Activated CD8-positive, alpha-beta memory T cell treated with anti-CD3 and anti-CD28 coated beads, Interleukin-2, amount 50 U/mL, for 48 hours (primary cell): ENCODE results near the gene NR2F1.

Experiments used
- DNase-seq: peaks from one replicate; pipeline ENCODE4 v3.0.0-alpha.2; 2020

The NR2F1 gene

DNA sequence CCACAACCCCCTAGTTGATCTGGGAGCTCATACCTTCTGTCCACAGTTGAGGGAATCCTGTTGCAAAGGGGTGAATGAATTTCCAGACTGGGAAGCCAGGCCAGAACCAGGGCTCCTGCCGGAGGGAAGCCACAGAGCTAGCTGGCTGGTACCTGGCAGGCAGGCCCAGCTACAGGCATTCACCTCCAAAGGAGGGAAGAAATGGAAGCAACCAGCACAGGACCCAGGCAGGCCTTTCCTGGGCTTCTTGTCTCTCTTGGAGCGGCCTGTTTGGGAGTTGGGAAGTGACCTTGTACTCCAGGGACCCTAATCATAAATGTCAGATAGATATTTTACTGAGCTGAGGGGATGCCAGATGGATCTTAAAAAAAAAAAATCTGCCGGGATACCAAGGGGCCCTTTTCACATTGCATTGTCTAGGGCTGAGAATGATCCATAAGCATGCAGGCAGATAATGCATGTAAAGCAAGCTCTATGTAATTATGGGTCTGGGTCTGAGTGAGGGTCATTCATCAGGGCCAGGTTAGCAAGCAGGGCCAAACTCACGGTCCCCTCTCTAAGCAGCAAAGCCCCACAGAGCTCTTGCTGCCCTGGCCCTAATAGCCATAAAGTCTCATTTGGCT lies 8.4 kb downstream of the NR2F1 start:
- DNase-seq = no peak

- DNase-seq = no peak
Measured at GRCh38 chr5:93592883-93593282, 9.9 kb downstream of the NR2F1 start.

DNA sequence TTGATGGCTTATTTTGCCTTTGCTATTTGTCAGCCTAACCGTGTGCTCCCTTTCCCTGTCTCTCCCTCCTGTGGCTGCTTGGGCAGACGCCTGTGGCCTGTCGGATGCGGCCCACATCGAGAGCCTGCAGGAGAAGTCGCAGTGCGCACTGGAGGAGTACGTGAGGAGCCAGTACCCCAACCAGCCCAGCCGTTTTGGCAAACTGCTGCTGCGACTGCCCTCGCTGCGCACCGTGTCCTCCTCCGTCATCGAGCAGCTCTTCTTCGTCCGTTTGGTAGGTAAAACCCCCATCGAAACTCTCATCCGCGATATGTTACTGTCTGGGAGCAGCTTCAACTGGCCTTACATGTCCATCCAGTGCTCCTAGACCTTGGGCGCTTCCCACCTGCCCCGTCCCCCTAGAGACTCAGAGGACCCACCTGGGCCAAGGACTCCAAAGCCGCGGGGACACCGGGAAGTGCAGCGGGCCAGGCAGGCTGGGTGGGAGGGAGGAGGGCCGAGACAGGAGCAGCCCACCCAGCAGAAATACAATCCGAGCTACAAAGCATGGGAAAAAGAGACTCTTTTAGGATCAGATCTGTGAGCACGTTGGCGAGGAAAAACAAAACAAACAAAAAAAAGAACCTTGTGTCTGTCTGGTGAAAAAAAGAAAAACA lies 10.6 kb downstream of the NR2F1 start:
- no peak for DNase-seq

DNA sequence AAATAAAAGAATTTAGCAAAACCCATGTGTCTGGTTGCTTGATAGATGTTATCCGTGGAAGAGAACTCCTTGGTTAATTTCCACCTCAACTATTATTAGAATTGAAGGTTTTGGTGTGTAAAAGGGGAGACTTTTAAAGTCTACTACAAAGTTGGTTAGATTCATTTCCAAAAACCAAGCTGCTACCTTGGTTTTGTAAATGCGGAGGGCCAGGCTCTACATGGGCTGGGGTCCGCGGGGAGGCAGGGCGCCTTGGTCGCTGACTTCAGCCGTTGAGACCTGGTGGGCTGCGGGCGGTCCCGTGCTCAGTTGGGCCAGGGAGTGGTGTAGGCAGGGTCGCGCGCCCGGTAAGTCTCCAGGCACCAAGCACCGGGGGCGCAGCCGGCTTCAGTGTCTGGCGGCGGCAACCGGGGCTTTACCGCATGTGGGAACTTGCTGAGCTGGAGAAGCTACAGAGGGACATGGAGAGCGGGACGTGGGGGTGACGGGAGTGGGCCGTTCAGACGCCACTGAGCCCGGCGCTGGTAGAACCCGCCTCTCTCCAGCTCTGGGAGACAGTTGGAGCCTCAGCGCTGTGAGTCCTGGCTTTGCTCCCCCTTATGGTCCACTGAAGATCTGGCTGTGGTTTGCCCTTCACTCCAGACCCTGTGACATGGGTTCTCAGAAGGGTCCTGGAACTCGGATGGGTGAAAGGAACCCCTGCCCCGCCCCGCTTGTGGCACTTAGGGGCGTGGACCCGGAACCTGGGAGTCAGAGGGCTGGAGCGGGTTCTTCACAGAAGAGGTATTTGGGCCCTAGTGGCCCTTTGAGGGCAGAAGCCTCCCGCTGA lies 11.8 kb downstream of the NR2F1 start:
- DNase-seq = no peak

DNA sequence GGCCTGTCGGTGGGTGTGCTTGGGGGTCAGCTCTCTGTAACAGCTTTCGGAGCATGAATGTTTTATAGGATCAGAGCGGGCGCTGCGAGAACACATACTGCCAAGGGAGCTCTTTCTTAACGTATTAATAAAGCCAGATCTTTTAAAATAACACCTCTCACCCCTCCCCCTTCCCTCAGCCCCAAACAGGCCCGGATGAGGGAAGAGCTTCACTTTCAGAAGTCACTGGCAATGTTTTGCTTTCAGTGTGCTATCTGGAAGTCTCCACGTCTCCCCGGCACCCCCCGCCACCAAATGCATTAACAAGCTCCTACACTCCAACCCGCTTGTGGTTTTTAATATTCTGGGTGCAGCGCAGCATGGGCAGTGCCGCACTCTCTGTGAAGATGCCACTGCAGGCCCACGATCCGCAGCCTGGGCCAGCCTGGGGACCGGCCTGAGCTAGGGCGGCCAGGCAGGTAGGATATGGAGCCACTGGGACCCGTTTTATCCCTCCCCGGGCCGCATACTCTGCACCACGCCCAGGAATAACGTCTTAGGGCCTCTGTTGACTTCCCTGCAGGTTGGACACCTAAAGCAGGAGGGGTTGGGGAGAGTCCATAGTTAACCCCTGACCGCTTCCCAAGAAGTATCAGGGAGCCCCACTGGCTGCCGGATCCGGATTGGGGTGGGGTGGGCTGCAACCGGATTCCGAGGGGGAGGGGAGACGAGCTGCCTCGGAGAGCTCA lies 12.6 kb downstream of the NR2F1 start:
- DNase-seq = no peak

DNA sequence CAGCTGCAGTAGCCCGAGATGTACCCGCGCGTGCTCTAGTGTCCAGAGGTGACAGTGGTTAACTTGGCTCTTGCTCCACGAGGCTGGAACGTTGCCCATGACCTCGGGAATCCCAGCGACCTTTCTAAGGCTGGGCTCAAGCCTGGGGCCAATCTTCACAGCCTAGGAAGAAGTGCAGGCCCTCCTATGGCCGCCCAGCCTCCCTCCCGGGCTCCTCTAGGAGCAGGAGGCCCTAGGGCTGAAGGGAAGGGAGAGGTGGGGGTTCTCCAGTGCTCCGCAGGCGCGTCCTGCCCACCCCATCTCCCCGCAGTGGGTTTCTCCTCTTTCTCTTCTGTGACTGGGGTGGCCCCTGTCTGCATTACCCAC lies 13.3 kb downstream of the NR2F1 start:
- DNase-seq = no peak

- DNase-seq = no peak
Measured at GRCh38 chr5:93596676-93597490, 13.9 kb downstream of the NR2F1 start.

DNA sequence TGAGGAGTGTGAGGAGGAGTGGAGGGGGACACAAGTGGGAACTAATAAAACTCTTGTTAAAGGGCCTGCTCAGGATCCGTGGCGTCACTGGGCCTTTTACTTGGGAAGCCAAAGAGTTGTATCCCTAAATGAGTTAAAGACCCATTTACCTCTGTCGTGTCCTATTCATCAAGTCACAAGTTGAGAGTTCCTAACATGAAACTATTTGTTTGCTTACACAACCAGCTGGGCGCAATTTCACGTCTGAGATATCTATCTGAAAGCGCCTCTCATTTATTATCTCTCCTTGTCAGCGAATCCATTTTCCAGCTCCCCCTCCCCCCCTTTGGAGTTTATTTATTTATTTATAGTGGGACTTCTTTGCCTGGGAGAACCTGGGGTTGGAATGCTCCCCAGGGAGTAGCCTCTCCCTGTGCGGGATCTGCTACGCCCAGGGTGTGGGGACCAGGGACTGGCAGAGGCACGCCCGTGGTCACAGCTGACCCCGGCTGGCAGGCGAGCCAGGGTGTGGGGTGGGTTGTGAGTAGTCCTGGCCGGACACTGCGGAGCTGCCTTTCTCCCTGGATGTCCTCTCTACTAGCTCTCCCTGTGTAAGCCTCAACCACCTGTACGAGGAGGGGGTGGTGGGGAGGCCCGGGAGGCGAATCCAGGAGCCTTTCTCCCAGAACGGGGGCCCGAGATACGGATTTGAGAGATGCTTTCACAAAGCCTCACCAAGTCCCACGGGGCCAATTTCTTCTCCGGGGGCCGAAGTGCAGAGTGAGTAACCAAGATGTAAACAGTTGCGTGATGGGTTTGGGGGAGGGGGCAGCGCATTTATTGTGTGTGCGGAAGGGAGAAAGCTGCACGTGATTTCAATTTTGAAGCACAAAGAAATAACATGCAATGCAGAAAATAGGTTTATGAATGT lies 15.3 kb downstream of the NR2F1 start:
- no peak for DNase-seq

- DNase-seq = no peak
Measured at GRCh38 chr5:93599001-93599379, 16.0 kb downstream of the NR2F1 start.

DNA sequence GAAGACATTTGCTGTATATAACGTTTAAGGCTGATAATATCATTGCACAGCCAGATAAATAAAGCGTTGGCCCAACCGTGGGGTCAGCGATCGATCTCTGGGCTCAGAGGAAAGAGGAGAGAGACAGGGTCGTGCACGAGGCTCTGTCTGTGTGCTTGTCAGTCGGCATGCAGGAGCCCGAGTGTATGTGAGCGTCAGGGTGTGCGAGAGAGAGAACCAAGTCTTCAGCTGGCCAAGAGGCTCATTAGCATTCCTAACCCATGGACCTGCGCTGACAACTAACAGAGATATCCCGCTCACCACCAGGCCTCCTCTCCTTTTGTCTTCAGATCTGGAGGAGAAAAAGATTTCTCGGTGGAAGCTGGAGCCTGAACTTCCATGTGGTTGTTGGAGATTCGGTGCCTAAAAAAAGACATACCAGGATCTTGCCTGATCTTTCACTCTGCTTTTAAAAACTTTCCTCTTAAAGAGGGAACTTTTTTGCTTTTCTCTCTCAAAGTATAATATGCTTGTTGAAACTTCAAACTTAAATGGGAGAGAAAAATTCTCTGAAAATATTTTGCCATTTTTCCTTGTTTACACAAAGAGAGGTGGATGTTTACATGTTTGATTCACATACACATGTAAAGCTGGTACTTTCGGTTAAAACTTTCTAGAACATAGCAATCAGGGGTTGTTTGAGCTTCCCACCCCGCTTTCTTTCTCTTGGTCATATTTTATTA lies 16.5 kb downstream of the NR2F1 start:
- no peak for DNase-seq

GRCh38 chr5:93600409-93601070 lies 17.5 kb downstream of the NR2F1 start:
- DNase-seq = no peak

- no peak for DNase-seq
Measured at GRCh38 chr5:93601071-93601801, 18.2 kb downstream of the NR2F1 start.

GRCh38 chr5:93601802-93602155 lies 18.8 kb downstream of the NR2F1 start:
- no peak for DNase-seq

GRCh38 chr5:93602241-93603077 lies 19.4 kb downstream of the NR2F1 start:
- no peak for DNase-seq

GRCh38 chr5:93603078-93603792 lies 20.2 kb downstream of the NR2F1 start:
- no peak for DNase-seq

DNA sequence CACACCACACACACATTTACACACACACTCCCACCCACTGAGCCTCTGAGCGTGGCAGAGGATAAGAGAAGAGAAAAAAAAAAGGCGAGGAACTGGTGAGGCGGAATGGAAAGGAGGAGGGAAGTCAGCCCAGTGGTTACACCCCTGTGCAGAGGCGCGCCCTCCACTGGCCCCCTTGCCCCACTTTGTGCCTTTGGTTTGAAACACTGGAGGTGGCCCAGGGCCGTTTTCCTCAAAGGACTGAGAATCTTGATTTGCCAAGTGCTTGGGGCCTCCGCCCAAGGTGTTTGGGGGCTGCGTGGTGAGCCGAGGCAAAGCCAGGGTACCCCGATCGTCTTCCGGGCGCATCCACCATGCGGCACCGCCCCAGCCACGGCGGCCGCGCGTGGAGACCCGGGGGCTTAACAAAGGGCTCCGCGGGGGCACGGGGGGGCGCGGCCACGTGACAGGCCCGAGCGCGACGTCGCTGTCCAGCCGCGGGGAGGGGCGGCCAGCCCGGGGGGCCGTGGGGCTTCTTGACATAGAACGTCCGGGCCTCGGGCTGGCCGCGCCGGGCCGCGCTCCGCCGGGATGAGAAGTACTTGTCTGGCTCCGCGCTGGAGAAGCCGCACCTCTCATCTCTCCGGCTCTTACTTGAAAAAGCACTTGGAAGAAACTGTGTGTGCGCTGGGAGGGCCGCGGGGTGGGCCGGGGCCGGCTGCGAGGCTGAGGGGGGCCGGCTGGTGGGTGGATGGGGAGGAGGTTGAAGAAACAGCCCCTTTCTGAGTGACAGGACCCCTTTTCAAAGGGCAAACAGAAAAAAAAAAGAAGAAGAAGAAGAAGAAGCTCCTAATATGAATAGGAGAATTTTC lies 21.0 kb downstream of the NR2F1 start:
- DNase-seq = no peak
